ENCODE data around the gene SEPTIN14. TPM values are rescaled to one million over a fixed set of nuclear protein-coding genes. Genes with fewer than 3 reads are reported as not detected.

Gene SEPTIN14
- total and polyA plus RNA-seq, 2 of the 8 experiments (the other 6 are each of a cell fraction or from before 2014, with no cell fraction given): not detected

DNA sequence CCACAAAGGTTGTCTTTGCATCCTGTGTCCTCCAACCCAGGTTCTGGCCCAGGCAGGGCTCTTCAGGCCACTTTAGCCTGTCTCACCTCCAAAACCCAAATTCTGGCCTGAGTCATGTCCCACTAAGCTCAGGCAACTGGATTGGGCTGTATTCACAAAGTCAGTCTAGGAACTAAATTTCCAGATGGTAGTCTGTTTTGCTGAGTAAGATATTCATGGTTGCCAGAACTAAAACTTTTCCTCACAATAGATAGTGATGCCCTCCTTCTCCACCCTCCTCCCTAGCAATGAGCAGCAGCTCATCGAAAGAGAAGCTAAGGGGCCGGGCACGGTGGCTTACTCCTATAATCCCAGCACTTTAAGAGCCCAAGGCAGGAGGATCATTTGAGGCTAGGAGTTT is 21.8 kb upstream of the SEPTIN14 start:
- Histone ChIP-seq H3K23ac (ENCODE audit: insufficient read length) (no peak overlapping the region), H2AK5ac (ENCODE audit: low read depth, low read length) (no peak overlapping the region), H4K8ac (ENCODE audit: extremely low read depth, insufficient read depth, low read length) (no peak overlapping the region), H3K4me3 (ENCODE audit: extremely low read depth in 1 of 4, insufficient read depth in 2 of 4, low read depth in 3 of 4, low read length in 4 of 4) (no peak overlapping the region), H3K9ac (replicated peaks in 1 of 4; ENCODE audit: extremely low read depth in 1 of 4, low read depth in 3 of 4, low read length in 3 of 4) (no peak overlapping the region), H2AFZ (ENCODE audit: low read length) (no peak overlapping the region), H3K14ac (ENCODE audit: insufficient read length) (no peak overlapping the region), H2BK12ac (ENCODE audit: low read depth, low read length) (no peak overlapping the region), H3K4me2 (ENCODE audit: insufficient read depth in 1 of 2, low read depth in 2 of 2, low read length in 2 of 2) (no peak overlapping the region), H3K23me2 (ENCODE audit: low read depth, low read length) (peaks cover 5% of the 10 kb centered on the region; the same call in 1 of the 2 replicates), H3K36me3 (ENCODE audit: control insufficient read depth in 2 of 4, insufficient read depth in 4 of 4, low read length in 3 of 4) (no peaks in the 10 kb centered on the region), H3K9me3 (ENCODE audit: insufficient read depth in 2 of 2, low read depth in 1 of 2, low read length in 1 of 2) (no peaks in the 10 kb centered on the region), H3K18ac (ENCODE audit: extremely low read depth, low read length) (no peak overlapping the region), H4K20me1 (replicated peaks in 1 of 2; ENCODE audit: control insufficient read depth in 1 of 2, insufficient read depth in 2 of 2, low read length in 2 of 2) (no peaks in the 10 kb centered on the region), H3K79me2 (ENCODE audit: control insufficient read depth in 1 of 2, insufficient read depth in 2 of 2, low read length in 2 of 2) (0 out of 4 replicates have a peak, but pooled peaks cover 0 to 5% of the 10 kb centered on the region in 2 experiments), H3K56ac (replicated peaks; ENCODE audit: insufficient read length, low read depth, low read length) (no peak overlapping the region), H3K4me1 (replicated peaks in 1 of 4; ENCODE audit: control insufficient read depth in 3 of 4, insufficient read depth in 4 of 4, low read length in 3 of 4) (no peaks in the 10 kb centered on the region), H3K27me3 (replicated peaks in 1 of 4; ENCODE audit: control insufficient read depth in 3 of 4, extremely low read depth in 1 of 4, insufficient read depth in 3 of 4, low read length in 3 of 4) (no peaks in the 10 kb centered on the region; a peak in 1 of 7 replicates), H3K27ac (ENCODE audit: low read depth, low read length) (no peak overlapping the region), H2BK5ac (ENCODE audit: low read depth, low read length) (no peak overlapping the region), H2BK15ac (ENCODE audit: low read length) (no peak overlapping the region), H2BK120ac (replicated peaks; ENCODE audit: low read depth, low read length) (no peak overlapping the region), H4K5ac (ENCODE audit: insufficient read length, low read depth, low read length) (no peak overlapping the region), H4K91ac (replicated peaks; ENCODE audit: insufficient read length, low read length) (no peak overlapping the region), H3K4ac (replicated peaks; ENCODE audit: insufficient read length, low read depth, low read length) (no peak overlapping the region), H2BK20ac (ENCODE audit: low read length) (no peak overlapping the region), H3K79me1 (ENCODE audit: low read depth, low read length) (no peaks in the 10 kb centered on the region)
- no peak for FAIRE-seq
- TF ChIP-seq, protein P1, sequence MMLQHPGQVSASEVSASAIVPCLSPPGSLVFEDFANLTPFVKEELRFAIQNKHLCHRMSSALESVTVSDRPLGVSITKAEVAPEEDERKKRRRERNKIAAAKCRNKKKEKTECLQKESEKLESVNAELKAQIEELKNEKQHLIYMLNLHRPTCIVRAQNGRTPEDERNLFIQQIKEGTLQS (IDR thresholded peaks at IDR 0.05; ENCODE audit: insufficient read depth, low read depth, low read length): no peak
- TF ChIP-seq HDAC6 (IDR thresholded peaks at IDR 0.05; ENCODE audit: low read depth, low read length) (no peak), CHD1 (IDR thresholded peaks at IDR 0.05; ENCODE audit: low read depth, low read length) (no peak), BACH1 (IDR thresholded peaks at IDR 0.05; ENCODE audit: low read length) (no peak), FOSL1 (IDR thresholded peaks at IDR 0.05; ENCODE audit: insufficient read depth, low read depth, low read length) (no peak), RBBP5 (IDR thresholded peaks at IDR 0.05; ENCODE audit: borderline replicate concordance, low read depth, low read length) (no peak), CBX5 (IDR thresholded peaks at IDR 0.05; ENCODE audit: low read depth, low read length) (no peak), EZH2 (IDR thresholded peaks at IDR 0.05; ENCODE audit: low read depth, low read length, severe bottlenecking) (no peak), NANOG (IDR thresholded peaks at IDR 0.05; ENCODE audit: insufficient read depth, low read depth, low read length, poor library complexity, severe bottlenecking) (no peak)
- DNase-seq (ENCODE audit: low read depth in 1 of 2, low spot score in 2 of 2): no peak
- POLR2A ChIA-PET (ENCODE audit: partially characterized antibody): no interaction called here
- CTCF ChIA-PET (ENCODE audit: partially characterized antibody): no interaction called here
- 92% methylated on average over 3 of the region's 3 CpGs; no CpG with 5 or more reads in 1 of the 2 experiments for WGBS, 2 experiments (ENCODE audit: extremely low coverage in 1 of 2, insufficient coverage in 1 of 2, insufficient read length in 1 of 2, insufficient replicate concordance in 2 of 2, low coverage in 1 of 2, low lambda C conversion rate in 2 of 2, missing lambda C conversion rate in 1 of 2)
